NCI-H69 (cell line): Measurements from ENCODE around the gene C1QBP.
A peak's percentile ranks its signal among the peaks of the same experiment; 100 is the strongest.
"Not testable (repeated sequence)": the region's sequence is repeated elsewhere in the genome, so short reads cannot be mapped to it uniquely, and the experiment has no call there.

ENCODE experiments used
- DNase-seq: peaks from one replicate; lab custom pipeline; 2025; lab: John Stamatoyannopoulos, UW

Gene C1QBP

GRCh38 chr17:5431949-5432556 lies 6.9 kb downstream of the C1QBP start:
- DNase-seq, result no peak

- not testable (repeated sequence) for DNase-seq
Measured at GRCh38 chr17:5431234-5431633, 7.7 kb downstream of the C1QBP start.

- DNase-seq, result no peak
Measured at GRCh38 chr17:5430413-5430999, 8.4 kb downstream of the C1QBP start.

- DNase-seq, result peak; percentile 71
Measured at GRCh38 chr17:5429191-5429887, 9.6 kb downstream of the C1QBP start.

GRCh38 chr17:5425826-5426225 lies 13.1 kb downstream of the C1QBP start:
- no peak for DNase-seq

GRCh38 chr17:5424909-5425308 lies 14.0 kb downstream of the C1QBP start:
- no peak for DNase-seq

- no peak for DNase-seq
Measured at GRCh38 chr17:5422505-5422904, 16.4 kb downstream of the C1QBP start.

GRCh38 chr17:5419959-5420653 lies 18.8 kb downstream of the C1QBP start, which contains the start of gene RPAIN:
RPAIN (plus strand) TSS chr17:5420182; CDS start chr17:5420211, 29 bp downstream.
- DNase-seq, result peak; percentile 91

GRCh38 chr17:5419356-5419958 lies 19.5 kb downstream of the C1QBP start, which contains the start of gene NUP88:
NUP88 (minus strand) TSS chr17:5419662; CDS start chr17:5419650, 12 bp downstream.
- DNase-seq, result peak; percentile 97

- DNase-seq, result peak; percentile 58
Measured at GRCh38 chr17:5418858-5419355, 20.0 kb downstream of the C1QBP start.

GRCh38 chr17:5416901-5417300 lies 22.1 kb downstream of the C1QBP start:
- peak; percentile 63 for DNase-seq

GRCh38 chr17:5413682-5414081 lies 25.3 kb downstream of the C1QBP start:
- no peak for DNase-seq

- DNase-seq, result no peak
Measured at GRCh38 chr17:5410594-5411272, 28.2 kb downstream of the C1QBP start.

- DNase-seq, result no peak
Measured at GRCh38 chr17:5408186-5408585, 30.8 kb downstream of the C1QBP start.

GRCh38 chr17:5405400-5405799 lies 33.6 kb downstream of the C1QBP start:
- DNase-seq, result no peak

- no peak for DNase-seq
Measured at GRCh38 chr17:5399767-5400166, 39.2 kb downstream of the C1QBP start.

GRCh38 chr17:5396612-5397011 lies 42.3 kb downstream of the C1QBP start:
- no peak for DNase-seq

- DNase-seq, result no peak
Measured at GRCh38 chr17:5391678-5392077, 47.3 kb downstream of the C1QBP start.
